GM12873 (cell line): ENCODE results near the gene KRTAP16-1.

Experiments
- TF ChIP-seq, protein P1 (sequence below): IDR thresholded peaks from 2 replicates; pipeline ENCODE4 v1.5.1; 2012; ENCODE audit warnings: low read depth, mild to moderate bottlenecking, moderate library complexity, low read length, control low read depth; ENCODE audit not compliant: insufficient read depth; ENCODE audit errors: missing control alignments

Gene KRTAP16-1

DNA sequence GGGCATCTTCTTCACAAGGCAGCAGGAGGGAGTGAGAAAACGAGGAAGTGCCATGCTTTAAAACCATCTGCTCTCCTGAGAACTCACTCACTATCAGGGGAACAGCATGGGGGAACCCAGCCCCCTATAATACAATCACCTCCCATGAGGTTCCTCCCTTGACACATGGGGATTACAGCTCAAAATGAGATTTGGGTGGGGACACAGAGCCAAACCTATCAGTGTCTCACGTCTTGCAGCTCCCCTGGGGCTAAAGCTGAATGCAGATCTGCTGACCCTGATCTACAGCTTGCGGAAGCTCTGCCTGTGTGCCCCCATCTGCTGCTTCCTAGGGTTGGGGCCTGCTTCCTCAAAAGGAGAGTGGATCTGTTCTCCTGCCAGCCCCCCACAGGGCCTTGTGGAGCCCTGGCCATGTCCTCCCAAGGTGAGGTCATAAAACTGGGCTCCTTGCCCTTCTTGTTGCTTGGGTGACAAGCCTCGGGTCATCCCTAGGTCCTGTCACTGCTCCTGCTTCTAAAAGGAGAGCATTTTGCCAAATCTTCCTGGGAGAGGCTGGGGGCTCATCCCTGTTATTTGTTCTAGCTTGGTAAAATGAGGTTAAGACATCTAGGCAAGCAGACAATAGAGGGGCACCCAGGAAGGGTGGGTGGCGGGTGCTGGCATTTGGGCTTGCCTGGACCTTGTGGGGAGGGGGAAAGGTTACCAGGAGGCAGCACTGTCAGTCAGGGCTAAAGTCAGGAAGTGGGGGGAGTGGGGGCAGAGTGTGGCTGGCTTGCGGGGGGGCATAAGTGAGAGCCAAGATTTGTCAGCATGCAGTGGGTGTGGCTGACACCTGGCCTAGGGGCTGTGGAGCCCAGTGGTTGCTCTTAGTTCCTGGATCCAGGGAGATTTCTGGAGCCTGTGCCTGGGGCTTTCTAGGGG, 25.5 kb upstream of the KRTAP16-1 start:
- TF ChIP-seq, protein P1, sequence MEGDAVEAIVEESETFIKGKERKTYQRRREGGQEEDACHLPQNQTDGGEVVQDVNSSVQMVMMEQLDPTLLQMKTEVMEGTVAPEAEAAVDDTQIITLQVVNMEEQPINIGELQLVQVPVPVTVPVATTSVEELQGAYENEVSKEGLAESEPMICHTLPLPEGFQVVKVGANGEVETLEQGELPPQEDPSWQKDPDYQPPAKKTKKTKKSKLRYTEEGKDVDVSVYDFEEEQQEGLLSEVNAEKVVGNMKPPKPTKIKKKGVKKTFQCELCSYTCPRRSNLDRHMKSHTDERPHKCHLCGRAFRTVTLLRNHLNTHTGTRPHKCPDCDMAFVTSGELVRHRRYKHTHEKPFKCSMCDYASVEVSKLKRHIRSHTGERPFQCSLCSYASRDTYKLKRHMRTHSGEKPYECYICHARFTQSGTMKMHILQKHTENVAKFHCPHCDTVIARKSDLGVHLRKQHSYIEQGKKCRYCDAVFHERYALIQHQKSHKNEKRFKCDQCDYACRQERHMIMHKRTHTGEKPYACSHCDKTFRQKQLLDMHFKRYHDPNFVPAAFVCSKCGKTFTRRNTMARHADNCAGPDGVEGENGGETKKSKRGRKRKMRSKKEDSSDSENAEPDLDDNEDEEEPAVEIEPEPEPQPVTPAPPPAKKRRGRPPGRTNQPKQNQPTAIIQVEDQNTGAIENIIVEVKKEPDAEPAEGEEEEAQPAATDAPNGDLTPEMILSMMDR: no peak

DNA sequence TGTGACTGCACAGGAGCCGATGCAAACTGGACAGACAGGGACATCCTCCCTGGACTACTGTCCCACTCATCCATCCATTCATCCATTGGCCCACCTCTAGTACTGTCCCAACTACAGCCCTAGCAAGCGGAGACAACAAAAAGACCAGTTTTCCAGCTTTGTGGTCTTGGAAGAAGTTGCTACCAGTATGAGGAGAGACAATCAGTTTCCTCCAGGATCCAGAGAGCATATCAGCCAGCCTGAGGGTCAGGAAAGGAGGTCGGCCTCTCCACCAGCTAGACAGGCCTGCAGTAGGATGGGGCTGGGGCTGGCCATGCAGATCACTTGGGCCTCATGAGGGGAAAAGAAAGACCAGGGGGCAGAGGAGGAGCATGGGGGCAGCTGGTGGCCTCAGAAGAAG, 24.7 kb upstream of the KRTAP16-1 start:
- TF ChIP-seq, protein P1: no peak

GRCh38 chr17:41333098-41333497, 24.0 kb upstream of the KRTAP16-1 start:
- TF ChIP-seq, protein P1: no peak

GRCh38 chr17:41332239-41332638, 23.1 kb upstream of the KRTAP16-1 start:
- TF ChIP-seq, protein P1: no peak

GRCh38 chr17:41331606-41332005, 22.5 kb upstream of the KRTAP16-1 start:
- TF ChIP-seq, protein P1: no peak

DNA sequence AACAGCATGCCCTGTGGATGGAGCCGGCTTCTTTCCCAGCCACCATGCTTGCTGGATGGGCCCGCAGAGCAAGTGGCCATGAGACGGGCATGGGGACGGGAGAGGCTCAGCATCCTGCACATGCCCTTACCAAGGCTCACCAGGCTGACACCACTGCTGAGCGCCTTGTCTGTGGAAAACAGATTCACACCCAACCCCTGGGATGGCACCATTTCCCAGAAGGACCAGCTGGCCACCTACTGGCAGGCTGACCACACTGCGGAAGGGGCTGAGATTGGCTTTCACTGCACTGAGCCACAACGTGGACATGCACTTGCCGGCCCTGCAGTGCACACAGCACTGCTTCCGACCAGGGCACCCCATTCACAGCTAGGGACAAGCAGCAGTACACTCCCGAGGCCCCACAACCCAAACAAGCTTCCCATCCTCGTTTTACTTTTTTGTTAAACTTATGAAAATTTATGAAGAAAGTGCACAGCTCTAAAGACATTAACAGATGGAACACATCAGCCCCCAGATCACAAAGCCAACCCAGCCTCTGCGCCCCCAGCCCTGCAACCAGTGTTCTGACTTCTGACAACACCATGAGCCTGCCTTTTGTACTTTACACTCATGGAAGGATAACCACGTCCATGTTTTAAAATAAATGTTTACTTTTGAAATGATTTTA, 20.3 kb upstream of the KRTAP16-1 start:
- TF ChIP-seq, protein P1: peak; percentile 75

DNA sequence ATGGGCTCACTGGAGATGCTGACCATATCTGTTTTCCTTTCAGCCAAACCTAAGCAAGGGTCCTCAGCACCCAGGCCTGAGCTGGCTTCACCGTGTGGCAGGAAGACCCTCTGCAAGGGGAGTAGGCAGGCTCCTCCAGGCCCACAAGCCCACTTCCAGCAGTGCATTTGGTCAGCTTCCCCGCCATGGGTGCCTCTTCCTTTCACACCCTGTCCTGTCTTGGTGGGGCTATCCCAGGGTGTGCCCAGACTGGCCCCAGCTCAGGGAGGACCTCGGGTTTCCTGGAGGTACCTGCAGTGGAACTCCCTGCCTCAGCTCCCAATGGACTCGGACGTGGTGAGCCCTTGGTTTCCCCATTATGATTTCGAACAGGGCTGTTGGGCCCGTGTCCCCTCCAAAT, 19.1 kb upstream of the KRTAP16-1 start:
- TF ChIP-seq, protein P1: no peak
